Mesothelial cell of epicardium (in vitro differentiated cells): ENCODE measurements around the gene NRCAM. TPM values are rescaled to one million over a fixed set of nuclear protein-coding genes. Genes with fewer than 3 reads are reported as not detected.

Experiments used
- DNase-seq, 2 experiments: peaks; one replicate each; pipeline ENCODE4 v3.0.0; 2021; ENCODE audit warnings: low spot score in 2 of 2; ENCODE audit not compliant: unreplicated experiment in 2 of 2
- H3K27ac Mint-ChIP-seq: 2 replicates; pipeline ENCODE4 v1.8.0; 2021; ENCODE audit warnings: mixed read lengths
- H3K27me3 Mint-ChIP-seq: 2 replicates; pipeline ENCODE4 v1.8.0; 2021; ENCODE audit warnings: low read depth, mixed read lengths
- H3K36me3 Mint-ChIP-seq: 2 replicates; pipeline ENCODE4 v1.8.0; 2021; ENCODE audit warnings: mixed read lengths
- H3K4me1 Mint-ChIP-seq: 2 replicates; pipeline ENCODE4 v1.8.0; 2021; ENCODE audit warnings: mixed read lengths
- H3K4me3 Mint-ChIP-seq: 2 replicates; pipeline ENCODE4 v1.8.0; 2021; ENCODE audit warnings: mild to moderate bottlenecking, moderate library complexity, mixed read lengths
- H3K9me3 Mint-ChIP-seq: 2 replicates; pipeline ENCODE4 v1.8.0; 2021; ENCODE audit warnings: mixed read lengths
- total RNA-seq: library from RNA; stranded (reverse); gene quantifications from 3 replicates; pipeline ENCODE4 v1.2.1, GENCODE V29; 2021
- TF ChIP-seq, protein P1 (sequence below): fragments of 200-600 bp; sonication (generic); IDR thresholded peaks from one replicate; pipeline ENCODE4 v1.5.0; 2021; ENCODE audit warnings: antibody characterized with exemption; ENCODE audit not compliant: unreplicated experiment

Gene NRCAM
- total RNA-seq, 1 donor from 2014 or later = 5.7 TPM

DNA sequence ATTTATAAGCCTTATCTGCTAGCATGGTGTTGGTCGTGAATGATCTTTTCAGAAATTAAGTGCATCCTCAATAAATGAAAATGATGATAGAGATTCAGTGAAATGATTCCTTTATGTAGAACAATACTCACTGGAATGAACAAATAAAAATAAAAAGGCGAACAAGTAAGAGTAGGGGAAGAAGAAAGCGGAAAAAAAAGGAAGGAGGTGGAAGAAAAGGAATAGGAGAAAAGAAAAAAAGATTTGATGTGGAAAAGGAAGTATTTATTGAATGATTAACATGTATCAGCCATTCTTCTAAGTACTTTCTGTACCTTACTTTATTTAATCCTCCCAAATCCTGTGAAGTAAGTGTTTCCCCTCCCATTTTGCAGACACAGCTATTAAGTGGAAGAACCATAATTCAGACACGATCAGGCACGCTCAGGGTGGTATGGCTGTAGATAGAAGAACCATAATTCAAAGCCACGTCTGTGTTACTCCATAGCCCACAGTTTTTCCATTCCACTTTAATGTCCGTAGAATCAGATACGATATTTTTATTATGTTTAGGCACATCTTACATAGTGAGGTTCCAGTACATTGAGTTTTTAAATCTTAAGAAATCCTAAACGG, 169.8 kb downstream of the NRCAM start:
- H3K27ac Mint-ChIP-seq = no peak overlapping the region

GRCh38 chr7:108285778-108286177, 170.5 kb downstream of the NRCAM start:
- TF ChIP-seq, protein P1, sequence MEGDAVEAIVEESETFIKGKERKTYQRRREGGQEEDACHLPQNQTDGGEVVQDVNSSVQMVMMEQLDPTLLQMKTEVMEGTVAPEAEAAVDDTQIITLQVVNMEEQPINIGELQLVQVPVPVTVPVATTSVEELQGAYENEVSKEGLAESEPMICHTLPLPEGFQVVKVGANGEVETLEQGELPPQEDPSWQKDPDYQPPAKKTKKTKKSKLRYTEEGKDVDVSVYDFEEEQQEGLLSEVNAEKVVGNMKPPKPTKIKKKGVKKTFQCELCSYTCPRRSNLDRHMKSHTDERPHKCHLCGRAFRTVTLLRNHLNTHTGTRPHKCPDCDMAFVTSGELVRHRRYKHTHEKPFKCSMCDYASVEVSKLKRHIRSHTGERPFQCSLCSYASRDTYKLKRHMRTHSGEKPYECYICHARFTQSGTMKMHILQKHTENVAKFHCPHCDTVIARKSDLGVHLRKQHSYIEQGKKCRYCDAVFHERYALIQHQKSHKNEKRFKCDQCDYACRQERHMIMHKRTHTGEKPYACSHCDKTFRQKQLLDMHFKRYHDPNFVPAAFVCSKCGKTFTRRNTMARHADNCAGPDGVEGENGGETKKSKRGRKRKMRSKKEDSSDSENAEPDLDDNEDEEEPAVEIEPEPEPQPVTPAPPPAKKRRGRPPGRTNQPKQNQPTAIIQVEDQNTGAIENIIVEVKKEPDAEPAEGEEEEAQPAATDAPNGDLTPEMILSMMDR = no peak
- Mint-ChIP-seq H3K27ac (no peak overlapping the region), H3K4me1 (peaks cover 43% of the 10 kb centered on the region), H3K27me3 (no peaks in the 10 kb centered on the region), H3K4me3 (no peak overlapping the region), H3K36me3 (no peaks in the 10 kb centered on the region), H3K9me3 (peaks cover 7% of the 10 kb centered on the region)
- DNase-seq = no peak

More for the DNA sequence above, 169.8 kb downstream of the NRCAM start:
- TF ChIP-seq, protein P1 = no peak
- Mint-ChIP-seq H3K36me3 (no peaks in the 10 kb centered on the region), H3K4me1 (peaks cover 47% of the 10 kb centered on the region), H3K27me3 (no peaks in the 10 kb centered on the region), H3K4me3 (no peak overlapping the region), H3K9me3 (peaks cover 7% of the 10 kb centered on the region)
- no peak for DNase-seq

DNA sequence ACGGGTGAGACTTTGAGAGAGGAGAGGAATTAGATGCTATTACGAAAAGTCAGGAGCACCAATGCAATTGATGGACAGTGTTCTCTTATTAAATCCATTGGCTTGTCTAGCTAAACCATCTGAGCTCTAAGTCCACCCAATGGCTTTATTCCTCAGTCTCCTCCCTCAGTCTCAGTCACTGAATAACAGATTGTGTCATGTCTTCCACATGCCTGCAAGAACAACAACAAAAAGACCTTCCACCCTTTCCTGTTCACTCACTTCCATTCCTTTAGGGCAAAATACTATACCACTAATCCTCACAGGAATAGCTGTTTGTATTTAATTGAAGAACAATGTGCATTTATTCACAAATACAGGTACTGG, 171.2 kb downstream of the NRCAM start:
- Mint-ChIP-seq H3K9me3 (peaks cover 7% of the 10 kb centered on the region), H3K36me3 (no peaks in the 10 kb centered on the region), H3K4me3 (no peak overlapping the region), H3K4me1 (peaks cover 37% of the 10 kb centered on the region), H3K27me3 (peaks cover 2% of the 10 kb centered on the region), H3K27ac (no peak overlapping the region)
- no peak for DNase-seq
- TF ChIP-seq, protein P1 = no peak

- no peak for DNase-seq
- H3K4me3 Mint-ChIP-seq = no peak overlapping the region
- no peak overlapping the region for H3K27ac Mint-ChIP-seq
- H3K27me3 Mint-ChIP-seq = peaks cover 2% of the 10 kb centered on the region
- no peaks in the 10 kb centered on the region for H3K36me3 Mint-ChIP-seq
- H3K4me1 Mint-ChIP-seq = peaks cover 36% of the 10 kb centered on the region
- peaks cover 7% of the 10 kb centered on the region for H3K9me3 Mint-ChIP-seq
- TF ChIP-seq, protein P1 = no peak
These were observed 171.8 kb downstream of the NRCAM start for GRCh38 chr7:108284349-108285002.

- DNase-seq = no peak
- no peaks in the 10 kb centered on the region for H3K36me3 Mint-ChIP-seq
- peaks cover 7% of the 10 kb centered on the region for H3K9me3 Mint-ChIP-seq
- no peak overlapping the region for H3K4me3 Mint-ChIP-seq
- no peak overlapping the region for H3K27ac Mint-ChIP-seq
- H3K4me1 Mint-ChIP-seq = peaks cover 36% of the 10 kb centered on the region
- H3K27me3 Mint-ChIP-seq = peaks cover 2% of the 10 kb centered on the region
- TF ChIP-seq, protein P1 = no peak
These were observed 173.0 kb downstream of the NRCAM start for GRCh38 chr7:108283252-108283651.
